Hepatic stellate cell (primary cell): ENCODE results near the gene KCNIP1.

Experiments
- DNase-seq: peaks from one replicate; pipeline ENCODE4 v3.0.0; 2011; ENCODE audit warnings: low spot score

KCNIP1 gene

DNA sequence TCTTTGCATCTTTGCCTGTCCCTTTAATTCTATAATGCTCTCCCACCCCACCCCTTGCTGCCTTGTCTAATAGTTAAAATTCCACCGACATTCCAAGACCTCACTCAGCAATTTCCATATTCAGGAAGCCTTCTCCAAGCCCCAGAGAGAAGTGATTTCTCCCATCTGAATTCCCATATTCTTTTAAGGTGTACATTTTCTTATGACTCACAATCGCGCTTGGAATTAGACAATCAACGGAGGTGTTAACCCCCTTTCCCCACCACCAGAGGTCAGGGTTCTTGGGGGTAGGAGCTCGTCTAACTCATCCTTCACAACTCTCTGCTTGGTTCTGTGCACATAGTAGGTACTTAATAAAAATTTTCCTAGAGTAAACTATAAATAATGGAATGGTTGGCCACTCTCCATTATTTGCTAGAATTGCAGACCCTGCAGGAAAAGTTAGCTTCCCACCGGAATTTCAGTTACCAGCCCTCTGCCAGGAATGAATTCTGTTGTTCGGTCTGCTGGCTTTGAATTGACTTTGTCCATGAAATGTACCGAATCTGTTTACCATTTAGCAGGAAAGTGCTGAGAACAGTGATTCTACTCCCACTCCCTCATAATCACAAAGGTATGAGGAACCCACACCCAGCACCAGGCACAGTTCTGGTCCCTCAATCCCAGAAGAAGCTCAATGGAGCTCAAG, 5.0 kb downstream of the KCNIP1 start:
- DNase-seq: no peak

DNA sequence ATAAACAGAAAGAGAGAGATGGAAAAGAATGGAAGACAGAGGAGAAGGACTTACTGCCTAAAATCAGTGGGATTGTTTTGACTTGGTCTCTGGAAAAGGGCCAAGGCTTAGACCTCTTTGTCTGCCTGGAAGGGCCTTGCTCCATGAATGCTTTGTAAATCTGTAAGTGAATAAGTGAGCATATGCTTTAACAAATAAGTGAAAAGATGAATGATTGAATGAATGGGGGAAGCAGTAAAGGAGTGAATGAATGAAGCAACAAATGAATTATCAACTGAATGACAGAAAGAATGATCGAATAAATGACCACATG, 5.5 kb downstream of the KCNIP1 start:
- no peak for DNase-seq

DNA sequence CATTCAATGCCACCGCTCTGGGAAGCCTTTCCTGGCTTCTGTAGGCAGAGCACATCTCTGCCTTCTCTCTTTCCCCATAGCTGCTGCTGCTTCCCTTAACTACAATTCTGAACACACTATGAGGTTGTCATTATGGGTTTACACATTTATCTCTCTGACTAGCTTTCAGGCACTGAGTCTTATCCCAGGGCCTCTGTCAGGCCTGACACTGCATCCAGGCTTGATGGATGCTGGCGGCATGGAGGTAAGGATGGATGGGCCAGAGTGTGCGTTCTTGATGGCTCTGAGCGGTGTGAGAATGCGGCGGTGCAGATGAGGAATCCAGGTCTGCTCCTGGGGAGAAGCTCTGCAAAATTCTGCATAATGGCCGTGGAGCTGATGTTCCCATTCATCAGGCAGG, 6.3 kb downstream of the KCNIP1 start:
- no peak for DNase-seq

DNA sequence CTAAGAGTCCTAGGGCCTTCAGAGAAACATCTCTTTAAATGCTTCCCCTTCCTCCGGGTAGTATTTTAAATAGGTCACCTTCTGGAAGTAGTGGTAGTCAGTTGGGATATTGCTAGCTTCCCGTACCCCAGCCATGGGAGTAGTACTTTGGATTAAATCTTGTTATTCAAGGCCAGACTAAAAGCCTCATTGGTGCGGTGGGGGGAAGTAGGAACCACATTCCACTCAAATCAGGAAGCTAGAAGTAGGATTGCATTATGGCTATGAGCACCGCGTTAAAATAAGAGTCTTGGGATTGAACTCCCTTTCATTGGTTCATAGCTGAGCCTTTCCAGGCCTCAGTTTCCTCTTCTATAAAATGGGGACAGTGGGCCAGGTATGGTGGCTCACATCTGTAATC, 6.7 kb downstream of the KCNIP1 start:
- no peak for DNase-seq

DNA sequence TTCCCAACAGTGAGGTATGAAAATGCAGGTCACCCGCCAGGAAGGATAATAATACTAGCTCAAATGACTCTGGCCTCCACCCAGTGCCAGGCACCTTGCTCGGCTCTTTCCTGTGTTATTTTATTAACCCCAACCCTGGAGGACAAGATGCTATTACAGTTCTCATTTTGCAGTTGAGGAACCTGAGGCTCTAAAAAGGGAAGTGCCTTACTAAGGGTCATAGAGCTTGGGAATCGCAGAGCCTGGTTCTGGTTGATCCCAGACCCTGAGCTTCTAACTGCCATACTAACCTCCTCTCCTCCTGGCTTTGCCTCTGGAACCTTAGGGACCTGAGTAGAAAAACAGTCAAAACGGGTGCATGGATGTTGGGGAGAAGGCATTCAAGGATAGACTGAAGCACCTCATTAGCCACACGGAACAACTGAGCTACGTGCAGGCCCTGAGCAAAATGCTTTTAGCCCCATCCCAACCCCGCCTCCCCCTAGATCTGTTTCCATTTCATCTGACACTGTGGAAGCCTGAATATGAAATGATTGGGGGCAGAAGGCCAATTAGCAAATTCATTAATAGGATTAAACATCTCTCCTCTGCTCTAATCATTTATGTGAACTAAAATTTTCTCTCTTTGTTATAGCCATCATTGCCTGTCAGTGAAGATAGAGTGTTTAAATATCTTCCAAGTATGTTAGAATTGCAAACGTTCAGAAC, 7.9 kb downstream of the KCNIP1 start:
- no peak for DNase-seq

DNA sequence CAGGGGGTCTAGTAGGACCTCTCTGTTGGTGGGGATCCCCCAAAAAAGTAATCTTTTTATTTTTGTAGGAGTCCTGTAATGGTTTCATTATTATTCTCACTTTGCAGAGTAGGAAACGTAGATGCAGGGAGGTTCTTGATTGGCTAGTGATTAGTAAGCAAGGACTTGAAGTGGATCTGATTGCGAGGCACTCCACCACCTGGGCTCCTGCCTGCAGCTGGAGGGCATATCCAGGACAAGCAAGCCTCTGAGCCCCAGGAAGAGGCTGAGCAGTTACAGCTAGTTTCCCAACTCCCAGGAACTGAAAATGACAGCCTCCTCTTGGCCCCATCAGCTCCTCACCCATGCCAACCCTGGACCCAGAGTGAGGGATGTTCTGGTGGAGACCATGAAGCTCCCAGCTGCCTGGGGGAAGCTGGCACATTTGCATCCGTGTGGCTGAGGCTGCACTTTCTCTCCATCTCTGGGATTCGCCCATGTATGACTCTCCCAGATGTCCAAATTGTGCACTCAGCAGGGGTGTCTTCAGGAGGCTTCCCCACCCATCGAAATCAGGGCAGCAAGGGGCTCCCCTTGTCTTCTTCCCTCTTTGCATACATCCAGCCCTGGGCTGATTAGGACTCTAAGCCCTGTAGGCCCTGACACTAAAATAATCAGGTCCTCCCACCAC, 10.2 kb downstream of the KCNIP1 start:
- DNase-seq: no peak

DNA sequence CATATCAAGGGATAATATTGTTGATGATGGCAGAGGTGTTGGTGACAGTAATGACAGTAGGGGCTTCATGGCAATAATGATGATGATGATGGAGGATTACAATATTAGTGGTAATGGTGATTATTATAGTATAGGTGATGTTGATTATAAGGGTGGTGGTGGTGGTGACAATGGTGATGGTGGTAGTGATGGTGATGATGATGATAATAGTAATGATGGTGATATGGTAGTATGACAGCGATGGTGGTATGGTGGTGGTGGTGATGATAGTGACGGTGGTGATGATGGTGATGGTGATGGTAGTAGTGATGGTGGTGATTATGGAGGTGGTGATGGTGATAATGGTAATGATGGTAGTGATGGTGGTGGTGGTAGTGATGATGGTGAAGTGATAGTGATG, 13.6 kb downstream of the KCNIP1 start:
- DNase-seq: no peak

DNA sequence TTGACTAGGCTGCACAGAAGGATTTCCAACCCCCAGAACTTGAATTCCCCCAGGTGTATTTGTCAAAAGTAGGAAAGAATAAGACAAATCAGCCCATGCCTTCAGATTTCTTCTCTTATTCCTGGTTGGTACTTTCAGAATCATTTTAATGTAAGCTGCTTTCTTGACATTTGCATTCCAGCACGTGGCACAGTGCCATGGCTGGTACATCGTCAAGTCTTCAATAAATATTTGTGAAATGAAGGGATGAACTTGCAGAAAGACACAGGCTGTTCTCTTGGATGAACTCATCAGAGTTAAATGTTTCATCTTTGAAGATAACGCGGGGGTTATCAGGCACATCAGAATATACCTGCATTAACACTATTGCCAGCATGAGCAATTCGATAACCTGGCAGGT, 14.5 kb downstream of the KCNIP1 start:
- DNase-seq: no peak

DNA sequence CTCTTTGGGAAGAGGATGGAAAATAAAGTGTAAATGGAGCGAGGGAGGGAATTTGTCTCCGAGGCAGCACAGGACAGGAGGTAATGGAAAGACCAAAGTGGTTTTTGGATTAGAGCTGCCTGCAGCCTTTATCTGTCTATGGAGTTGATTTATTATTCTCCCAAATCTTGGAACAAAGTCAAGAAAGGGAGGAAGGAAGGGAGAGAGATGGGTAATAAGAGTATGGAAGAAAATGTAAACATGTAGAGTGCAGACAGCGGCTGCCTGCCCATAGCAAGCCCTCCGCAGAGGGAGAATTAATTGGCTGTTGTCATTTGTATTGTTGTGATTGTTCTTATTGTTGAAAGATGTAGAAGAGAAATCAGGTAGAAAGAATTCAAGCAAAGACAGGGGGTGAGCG, 15.7 kb downstream of the KCNIP1 start:
- DNase-seq: no peak

DNA sequence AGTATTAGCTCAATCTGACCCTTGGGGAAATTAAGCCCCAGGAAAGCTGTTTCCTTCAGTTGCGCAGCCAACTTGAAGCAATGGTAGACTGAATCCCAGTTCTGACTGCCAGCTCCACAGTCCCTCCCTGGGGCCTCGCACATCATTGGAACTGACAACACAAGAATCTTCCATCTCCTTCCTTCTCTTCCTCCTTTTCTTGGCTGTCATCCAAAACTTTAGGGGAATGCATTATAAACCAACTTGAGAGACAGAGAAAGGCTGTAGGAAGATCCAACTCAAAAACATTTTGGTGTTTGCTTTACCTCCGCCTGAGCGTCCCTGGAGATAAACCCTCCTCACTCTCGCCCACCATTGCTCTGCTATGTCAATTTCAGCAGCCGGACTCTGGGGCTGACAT, 16.6 kb downstream of the KCNIP1 start:
- DNase-seq: no peak

DNA sequence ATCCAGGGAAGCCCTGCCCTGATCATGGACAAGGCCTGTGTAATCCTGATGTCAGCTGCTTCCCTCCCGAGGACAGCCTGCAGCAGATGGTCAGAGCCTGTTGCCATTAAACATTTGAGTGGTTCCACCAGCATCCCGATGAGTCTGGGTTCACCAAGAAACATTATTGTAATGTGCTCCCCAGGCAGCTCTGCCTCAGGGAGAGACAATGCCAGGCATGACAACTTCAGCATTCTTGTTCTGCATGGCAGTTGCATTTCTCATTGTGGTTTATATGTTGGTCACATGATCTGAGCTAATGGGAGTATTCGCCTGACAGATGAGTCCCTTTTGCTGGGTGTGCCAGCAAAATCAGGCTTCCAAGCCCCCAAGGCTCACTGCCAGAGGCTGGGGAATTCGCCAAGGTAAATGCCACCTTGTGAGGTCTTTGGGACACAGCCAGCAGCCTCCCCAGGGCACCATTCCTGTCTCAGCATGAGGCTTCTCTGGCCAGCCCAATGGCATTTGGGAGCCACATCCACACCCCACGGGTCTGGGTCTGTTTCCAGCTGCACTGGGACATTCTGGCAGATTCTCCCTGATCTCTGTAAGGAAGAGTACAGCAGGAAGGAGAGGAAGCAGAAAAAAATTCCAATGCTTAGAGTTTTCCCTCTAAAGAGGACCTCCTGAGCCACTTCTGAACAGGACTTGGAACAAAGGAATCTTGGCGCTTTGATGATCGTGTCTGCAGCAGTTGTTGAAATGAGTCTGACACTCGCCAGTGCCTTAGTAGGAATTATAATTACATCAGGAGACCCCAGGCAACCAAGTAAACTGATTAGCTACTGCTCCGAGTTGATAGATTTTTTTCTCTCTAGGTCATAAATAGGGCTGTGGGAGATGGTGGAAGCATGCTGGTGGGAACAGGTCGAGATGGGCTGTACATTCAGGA, 18.7 kb downstream of the KCNIP1 start:
- no peak for DNase-seq

DNA sequence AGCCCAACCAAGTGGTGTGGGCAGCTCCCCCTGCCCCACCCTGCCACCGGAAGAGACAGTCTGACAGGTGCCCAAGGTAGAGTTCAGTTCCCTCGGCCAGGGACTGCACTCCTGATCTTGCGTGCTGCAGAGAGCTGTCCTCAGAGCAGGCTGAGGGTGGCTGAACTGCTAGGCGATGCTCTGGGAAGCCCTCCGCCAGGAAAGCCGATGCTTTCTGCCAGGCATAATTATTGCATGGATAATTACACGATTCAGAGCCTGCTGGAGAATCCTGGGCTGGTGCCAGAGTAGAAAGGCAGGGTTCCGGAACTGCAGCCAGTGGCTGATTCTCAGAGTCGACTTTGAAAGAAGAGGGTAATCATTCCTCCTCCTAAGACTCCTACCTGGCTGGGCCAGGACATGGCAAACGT, 19.3 kb downstream of the KCNIP1 start:
- DNase-seq: no peak

DNA sequence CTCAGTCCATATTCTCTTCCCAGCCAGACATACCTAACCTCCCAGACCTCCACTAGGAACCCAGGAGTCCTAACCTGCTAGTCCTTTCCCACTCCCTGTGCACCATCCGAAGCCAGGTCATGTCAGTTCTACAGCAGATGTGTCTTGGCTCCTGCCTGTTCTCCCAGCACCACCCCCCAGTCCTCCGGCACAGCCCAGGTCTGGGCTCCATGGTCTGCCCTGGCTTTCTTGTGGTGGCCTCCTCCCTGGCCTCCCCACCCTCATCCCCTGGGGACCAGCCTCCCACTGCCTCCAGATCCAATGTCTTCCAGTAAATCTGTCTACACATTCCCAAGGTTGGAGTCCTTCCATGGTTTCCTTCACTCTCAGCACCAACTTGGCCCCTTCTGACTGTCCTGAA, 20.0 kb downstream of the KCNIP1 start:
- no peak for DNase-seq

DNA sequence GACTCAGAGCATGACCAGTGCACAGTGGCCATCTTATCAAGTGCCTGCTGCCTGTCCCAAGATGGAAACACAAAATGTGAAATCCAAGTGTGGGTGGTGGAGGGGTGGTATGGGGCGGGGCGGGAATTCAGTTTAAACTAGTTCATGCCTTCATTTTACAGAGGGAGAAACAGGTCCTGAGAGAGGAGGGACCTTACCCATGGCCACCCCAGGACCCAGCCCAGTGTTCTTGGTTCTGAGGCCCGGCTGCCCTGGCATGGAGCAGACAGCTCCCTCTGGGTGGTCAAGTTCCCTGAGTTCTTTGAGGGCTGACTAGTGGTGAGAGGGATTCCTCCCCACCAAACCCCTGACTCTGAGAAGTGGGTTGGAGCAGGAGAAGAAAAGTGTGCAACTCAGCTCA, 20.8 kb downstream of the KCNIP1 start:
- DNase-seq: no peak

DNA sequence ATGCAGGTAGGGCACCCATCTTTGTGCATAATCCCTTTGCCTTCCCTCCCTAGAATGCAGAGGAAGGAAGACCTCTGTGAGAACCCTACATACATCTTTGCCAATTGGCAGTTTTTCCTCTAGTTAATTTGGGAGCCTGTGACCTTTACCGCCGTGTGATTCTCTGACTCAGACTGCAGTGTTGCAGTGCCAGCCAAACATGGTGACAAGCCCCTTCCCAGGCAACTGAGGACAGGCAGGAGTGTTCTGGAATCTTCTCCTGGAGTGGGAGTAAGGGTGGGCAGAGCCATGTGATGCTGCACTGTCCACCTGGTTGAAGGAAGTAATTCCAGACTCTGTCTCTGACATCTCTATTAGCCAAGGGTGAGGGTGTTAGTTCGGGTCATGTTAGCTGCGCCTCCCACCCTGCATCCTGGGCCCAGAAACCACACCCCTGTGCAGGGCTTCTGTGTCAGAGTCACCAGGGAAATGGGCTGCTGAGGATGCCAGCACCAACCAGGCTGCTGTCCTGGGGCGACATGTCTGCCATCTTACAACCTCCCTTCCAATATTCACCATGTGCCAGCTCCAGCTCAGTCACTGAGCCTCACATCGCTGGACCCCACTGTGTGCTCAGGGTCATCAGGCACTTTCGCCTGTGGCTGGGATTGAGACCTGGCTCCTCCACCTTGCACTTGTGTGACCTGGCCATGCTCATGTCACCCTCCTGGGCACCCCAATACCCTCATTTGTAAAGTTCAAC, 21.8 kb downstream of the KCNIP1 start:
- no peak for DNase-seq

DNA sequence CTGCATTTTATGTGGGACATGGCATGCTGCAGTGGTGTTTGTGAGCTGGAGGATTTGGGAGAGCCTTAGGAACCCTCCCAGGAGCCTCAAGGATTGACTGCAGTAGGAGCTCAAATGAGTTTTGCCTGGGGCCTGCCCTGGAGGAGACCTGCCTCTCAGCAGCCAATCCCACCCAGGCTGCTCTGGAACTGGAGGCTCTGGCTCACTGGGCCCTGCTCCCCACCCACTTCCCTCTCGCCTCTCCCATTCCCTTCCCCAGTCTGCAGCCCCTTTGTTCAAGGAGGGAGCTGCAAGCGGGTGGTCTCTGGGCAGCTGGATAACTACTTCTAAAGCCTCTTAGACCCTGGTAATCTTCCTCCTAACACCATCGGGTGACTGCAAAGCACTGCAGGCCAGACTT, 24.2 kb downstream of the KCNIP1 start:
- DNase-seq: no peak

DNA sequence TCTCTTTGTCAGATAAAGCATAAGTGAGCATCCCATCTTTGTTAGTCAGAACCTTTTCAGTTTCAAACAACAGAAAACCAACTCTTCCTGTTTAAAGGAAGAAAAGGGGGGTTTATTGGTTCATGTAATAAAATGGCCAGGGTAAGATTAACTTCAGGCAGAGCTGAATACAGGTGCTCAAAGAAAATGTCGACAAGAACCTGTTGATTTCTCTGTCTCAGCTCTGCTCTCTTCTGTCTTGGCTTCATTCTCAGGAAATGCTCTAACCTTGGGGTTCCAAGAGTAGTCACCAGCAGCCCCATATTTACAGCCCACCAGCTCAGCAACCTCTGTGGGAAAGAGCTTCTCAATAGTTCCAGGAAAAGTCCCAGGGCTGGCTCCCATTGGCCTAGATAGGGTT, 25.2 kb downstream of the KCNIP1 start:
- no peak for DNase-seq

DNA sequence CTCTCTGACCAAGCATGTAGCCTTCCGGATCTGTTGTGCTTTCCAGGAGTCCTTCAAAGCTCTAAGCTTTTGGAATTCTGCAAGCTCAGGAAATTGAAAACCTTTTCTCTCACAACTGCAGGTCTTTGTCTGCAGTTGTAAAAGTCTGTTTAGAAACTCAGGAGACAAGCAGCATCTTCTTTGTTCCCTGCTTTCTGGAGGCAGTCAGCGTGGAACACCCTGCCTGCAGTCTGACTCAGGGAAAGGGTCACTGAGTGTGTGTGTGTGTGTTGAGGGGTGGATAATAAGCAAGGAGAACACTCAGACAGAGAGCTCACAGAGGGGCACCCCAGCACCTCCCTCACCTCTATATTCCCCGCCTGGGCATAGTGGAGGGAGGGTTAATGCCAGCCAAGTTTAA, 29.1 kb downstream of the KCNIP1 start:
- DNase-seq: no peak

DNA sequence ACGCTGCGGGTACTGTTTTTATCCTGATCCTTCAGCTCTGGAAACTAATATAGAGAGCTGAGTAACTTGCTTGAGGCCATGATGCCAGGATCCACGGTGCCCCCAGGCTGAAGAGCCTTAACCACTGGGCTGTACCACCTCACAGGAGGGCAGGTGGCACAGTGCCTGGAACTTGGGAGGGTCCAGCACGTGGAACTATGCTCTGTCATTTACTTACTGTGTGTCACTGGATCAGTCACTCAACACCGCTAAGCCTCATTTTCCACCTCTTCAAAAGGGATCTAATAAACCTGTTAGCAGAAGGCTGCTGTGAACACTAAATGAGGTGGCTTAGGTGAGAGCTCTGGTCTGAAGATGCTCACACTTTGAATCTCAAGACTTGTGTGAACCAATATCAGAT, 29.6 kb downstream of the KCNIP1 start:
- no peak for DNase-seq

DNA sequence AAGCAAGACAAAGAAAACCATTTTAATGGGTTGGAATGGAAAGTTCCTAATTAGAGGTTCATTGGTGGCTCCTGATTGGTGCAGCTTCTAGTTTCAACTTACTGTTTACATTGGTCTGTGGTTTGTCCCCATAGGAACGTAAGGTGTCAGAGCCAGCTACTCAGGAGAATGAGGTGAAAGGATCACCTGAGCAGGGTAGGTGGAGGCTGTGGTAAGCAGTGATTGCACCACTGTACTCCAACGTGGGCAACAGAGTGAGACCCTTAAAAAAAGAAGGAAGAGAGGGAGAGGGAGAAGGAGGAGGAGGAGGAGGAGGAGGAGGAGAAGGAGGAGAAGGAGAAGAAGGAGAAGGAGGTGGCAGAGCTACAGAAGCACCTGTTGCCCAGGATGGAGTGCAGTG, 30.4 kb downstream of the KCNIP1 start:
- DNase-seq: no peak

DNA sequence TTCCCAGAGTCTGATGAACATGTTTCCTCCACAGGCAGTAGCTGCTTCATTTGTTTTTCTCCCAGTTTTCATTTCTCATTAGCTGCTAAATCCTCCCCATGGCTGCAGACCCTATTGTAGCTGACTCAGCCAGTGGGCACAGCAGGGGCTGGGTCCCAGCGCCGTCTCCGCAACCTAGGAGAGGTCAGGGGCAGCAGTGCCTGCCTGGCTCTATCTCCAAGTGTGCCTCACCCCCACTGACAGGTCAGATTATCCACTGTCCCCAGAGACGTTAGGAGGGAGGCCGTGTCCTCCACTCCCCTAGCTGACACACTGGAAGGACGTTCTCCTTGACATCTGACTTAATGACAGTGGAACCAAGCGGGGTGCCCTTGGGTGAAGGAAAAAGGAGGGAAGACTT, 31.1 kb downstream of the KCNIP1 start:
- DNase-seq: no peak

DNA sequence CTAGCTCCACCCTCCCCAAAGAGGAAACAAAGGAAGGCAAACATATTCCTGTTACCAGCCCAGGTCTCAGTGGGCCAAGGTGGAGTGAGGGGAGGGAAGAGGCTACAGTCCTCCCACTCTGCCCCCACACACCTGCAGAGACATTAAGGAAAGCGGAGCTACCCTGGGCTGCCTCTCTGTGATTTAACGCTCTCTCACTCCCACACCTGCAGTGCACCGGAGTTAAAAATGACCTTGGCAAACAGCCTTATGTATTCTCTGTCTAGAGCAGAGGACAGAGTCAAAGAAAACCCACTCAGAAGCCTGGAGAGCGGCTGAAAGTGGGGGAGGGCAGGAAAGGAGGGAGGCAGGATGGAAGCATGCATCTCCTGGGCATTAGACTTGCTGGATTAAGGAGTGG, 32.7 kb downstream of the KCNIP1 start:
- no peak for DNase-seq
